MM.1S (cell line): ENCODE measurements around the gene USP33.

ENCODE experiments used
- CTCF ChIP-seq: fragments of 300-600 bp; sonication (generic); IDR thresholded peaks from 2 replicates; pipeline ENCODE4 v1.5.1; 2016; ENCODE audit warnings: antibody characterized with exemption, low read length, mixed read lengths
- EZH2 ChIP-seq: fragments of 300-600 bp; sonication (generic); optimal IDR thresholded peaks from 2 replicates; pipeline ENCODE3; 2017; ENCODE audit warnings: low read depth, mild to moderate bottlenecking, antibody characterized with exemption, low read length, mixed read lengths

DNA sequence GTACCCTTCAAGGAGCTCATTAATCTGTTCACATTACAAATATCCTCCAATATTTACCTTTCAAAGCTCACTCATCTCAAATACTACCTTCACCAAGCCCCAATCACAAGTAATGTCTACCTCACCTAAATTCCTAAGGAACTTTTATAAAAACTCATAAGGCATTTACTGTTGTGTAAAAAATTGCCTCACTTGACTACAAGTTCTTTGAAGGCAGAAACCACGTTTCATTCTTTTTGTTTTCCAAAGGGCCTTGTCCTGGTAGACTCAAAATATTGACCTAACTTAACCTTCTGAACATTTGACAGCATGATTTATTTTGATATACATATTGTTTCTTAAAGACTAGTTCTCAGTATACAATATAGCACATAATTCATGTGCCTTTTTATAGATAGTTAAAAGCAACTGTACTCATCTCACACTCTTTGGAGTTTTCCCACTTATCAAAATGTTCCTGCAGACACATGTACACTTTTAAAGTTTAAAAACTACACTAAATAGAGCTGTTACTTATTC is 2.5 kb downstream of the USP33 start:
- TF ChIP-seq CTCF = no peak
- no peak for TF ChIP-seq EZH2
